Mesenchymal stem cell (in vitro differentiated cells and primary cell): ENCODE results near the gene FRZB.

Experiments
- DNase-seq: peaks from one replicate; pipeline ENCODE4 v3.0.0-alpha.2; 2013
- H2AFZ ChIP-seq: one replicate; pipeline ENCODE4 v1.6.1; 2013; ENCODE audit warnings: low read depth, mild to moderate bottlenecking, control low read depth, inconsistent platforms, low read length, moderate library complexity
- H2AK5ac ChIP-seq: 2 replicates; pipeline ENCODE4 v1.6.1; 2013; ENCODE audit warnings: low read length, moderate library complexity, mild to moderate bottlenecking, inconsistent platforms; ENCODE audit not compliant: severe bottlenecking
- H2BK120ac ChIP-seq: one replicate; pipeline ENCODE4 v1.6.1; 2013; ENCODE audit warnings: low read depth, mild to moderate bottlenecking, inconsistent platforms, low read length, moderate library complexity
- H2BK12ac ChIP-seq, 2 experiments: one replicate each; pipeline ENCODE4 v1.6.1; 2013; ENCODE audit warnings: inconsistent platforms in 2 of 2, low read length in 2 of 2, mild to moderate bottlenecking in 2 of 2, moderate library complexity in 2 of 2, control low read depth in 1 of 2
- H2BK15ac ChIP-seq: one replicate; pipeline ENCODE4 v1.6.1; 2013; ENCODE audit warnings: mild to moderate bottlenecking, low read depth, inconsistent platforms; ENCODE audit not compliant: poor library complexity, severe bottlenecking
- H2BK5ac ChIP-seq: 2 replicates; pipeline ENCODE4 v1.6.1; 2013; ENCODE audit warnings: low read depth, mild to moderate bottlenecking, low read length, control low read depth, inconsistent platforms; ENCODE audit not compliant: poor library complexity, severe bottlenecking
- H3K14ac ChIP-seq, 2 experiments: one replicate each; pipeline ENCODE4 v1.6.1; 2013; ENCODE audit warnings: inconsistent platforms in 2 of 2, low read length in 2 of 2, control low read depth in 1 of 2, mild to moderate bottlenecking in 1 of 2, moderate library complexity in 1 of 2
- H3K18ac ChIP-seq, 2 experiments: one replicate each; pipeline ENCODE4 v1.6.1; 2013; ENCODE audit warnings: inconsistent platforms in 2 of 2, low read length in 2 of 2, control low read depth in 1 of 2, low read depth in 1 of 2, mild to moderate bottlenecking in 1 of 2
- H3K23ac ChIP-seq, 2 experiments: one replicate each; pipeline ENCODE4 v1.6.1; 2013; ENCODE audit warnings: inconsistent platforms in 2 of 2, low read length in 2 of 2, mild to moderate bottlenecking in 2 of 2, moderate library complexity in 2 of 2, control low read depth in 1 of 2
- H3K27ac ChIP-seq: 2 replicates; pipeline ENCODE4 v1.5.1; 2013; ENCODE audit warnings: mild to moderate bottlenecking, moderate library complexity, low read length, control low read depth, inconsistent platforms; ENCODE audit not compliant: poor library complexity, severe bottlenecking
- H3K27me3 ChIP-seq, 2 experiments: 2 replicates each; pipeline versions ENCODE4 v1.6.1 to v1.7.0; 2013; ENCODE audit warnings: low read length in 2 of 2, mild to moderate bottlenecking in 2 of 2, moderate library complexity in 2 of 2, control low read depth in 1 of 2, inconsistent platforms in 1 of 2; ENCODE audit not compliant: control insufficient read depth in 1 of 2, insufficient read depth in 1 of 2
- H3K36me3 ChIP-seq, 2 experiments: 2 replicates each; pipeline versions ENCODE4 v1.6.1 to v1.7.0; 2013; ENCODE audit warnings: low read length in 2 of 2, control low read depth in 1 of 2, inconsistent platforms in 1 of 2, low read depth in 1 of 2, mild to moderate bottlenecking in 1 of 2; ENCODE audit not compliant: insufficient read depth in 2 of 2, control insufficient read depth in 1 of 2
- H3K4ac ChIP-seq, 2 experiments: one replicate each; pipeline ENCODE4 v1.6.1; 2013; ENCODE audit warnings: inconsistent platforms in 2 of 2, low read length in 2 of 2, mild to moderate bottlenecking in 2 of 2, moderate library complexity in 2 of 2, control low read depth in 1 of 2, low read depth in 1 of 2
- H3K4me1 ChIP-seq: 2 replicates; pipeline ENCODE4 v1.6.1; 2013; ENCODE audit warnings: low read depth, low read length, control low read depth; ENCODE audit not compliant: control insufficient read depth, insufficient read depth
- H3K4me2 ChIP-seq: 2 replicates; pipeline ENCODE4 v1.6.1; 2013; ENCODE audit warnings: low read length, mild to moderate bottlenecking, inconsistent platforms; ENCODE audit not compliant: poor library complexity, severe bottlenecking
- H3K4me3 ChIP-seq, 2 experiments: 2 replicates each; pipeline versions ENCODE4 v1.5.1 to v1.7.0; 2013; ENCODE audit warnings: low read length in 2 of 2, mild to moderate bottlenecking in 2 of 2, control low read depth in 1 of 2, low read depth in 1 of 2; ENCODE audit not compliant: insufficient read depth in 1 of 2
- H3K79me1 ChIP-seq: replicated peaks from 2 replicates; pipeline ENCODE4 v1.6.1; 2013; ENCODE audit warnings: mild to moderate bottlenecking, control low read depth, low read length, inconsistent platforms; ENCODE audit not compliant: poor library complexity, severe bottlenecking
- H3K9ac ChIP-seq: 2 replicates; pipeline ENCODE4 v1.7.0; 2013; ENCODE audit warnings: mild to moderate bottlenecking, low read length, moderate library complexity
- H3K9me3 ChIP-seq: 2 replicates; pipeline ENCODE4 v1.7.0; 2013; ENCODE audit warnings: mild to moderate bottlenecking, low read length; ENCODE audit not compliant: control insufficient read depth
- H4K8ac ChIP-seq: one replicate; pipeline ENCODE4 v1.6.1; 2013; ENCODE audit warnings: inconsistent platforms, mild to moderate bottlenecking, low read length, moderate library complexity
- H4K91ac ChIP-seq: one replicate; pipeline ENCODE4 v1.6.1; 2013; ENCODE audit warnings: mild to moderate bottlenecking, low read length, inconsistent platforms
- WGBS: methylation state at CpG from one replicate; pipeline ENCODE4 v1.1.7; 2013; ENCODE audit warnings: mixed read lengths; 5-methylcytosine and 5-hydroxymethylcytosine counted together

The FRZB gene

GRCh38 chr2:182913064-182913463 is 46.6 kb upstream of the FRZB start:
- no peak overlapping the region for H3K27ac ChIP-seq

DNA sequence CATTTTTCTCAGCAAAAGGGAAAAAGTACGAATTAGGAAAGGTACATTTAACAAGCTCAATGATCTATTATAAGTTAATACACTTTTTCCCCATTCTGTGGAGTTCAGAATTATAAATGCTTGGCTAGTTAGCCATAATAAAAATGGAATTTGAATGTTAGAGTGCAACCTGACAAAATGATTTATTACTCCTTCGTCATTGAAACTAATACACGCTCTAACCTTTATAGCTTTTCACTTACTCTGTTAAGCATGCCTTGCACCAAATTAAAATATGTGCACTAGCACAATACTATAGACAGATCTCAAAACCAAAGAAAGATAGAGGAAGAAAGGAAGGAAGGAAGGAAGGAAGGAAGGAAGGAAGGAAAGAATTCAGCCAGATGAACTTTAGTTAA is 46.1 kb upstream of the FRZB start:
- no peak overlapping the region for H3K23ac ChIP-seq
- H2BK120ac ChIP-seq: no peak overlapping the region
- H3K4ac ChIP-seq: no peak overlapping the region
- no peak overlapping the region for H3K4me2 ChIP-seq
- H3K18ac ChIP-seq: no peak overlapping the region
- no peak overlapping the region for H2AK5ac ChIP-seq
- peaks cover 9% of the 10 kb centered on the region for H3K79me1 ChIP-seq
- no peak overlapping the region for H2BK15ac ChIP-seq
- no peak overlapping the region for H2BK5ac ChIP-seq
- peaks cover 2 to 82% of the 10 kb centered on the region in 2 experiments for H3K36me3 ChIP-seq
- peaks cover 6% of the 10 kb centered on the region for H3K4me1 ChIP-seq
- H3K9me3 ChIP-seq: no peaks in the 10 kb centered on the region
- H3K4me3 ChIP-seq: no peak overlapping the region
- no peak overlapping the region for H2AFZ ChIP-seq
- H4K8ac ChIP-seq: no peak overlapping the region
- H3K27me3 ChIP-seq: no peaks in the 10 kb centered on the region
- no peak for DNase-seq
- no peak overlapping the region for H3K27ac ChIP-seq
- H4K91ac ChIP-seq: no peak overlapping the region
- no peak overlapping the region for H3K9ac ChIP-seq
- WGBS: no CpG with 5 or more reads among the region's 3 CpGs
- H2BK12ac ChIP-seq: no peak overlapping the region
- H3K14ac ChIP-seq: no peak overlapping the region

More at GRCh38 chr2:182913064-182913463, 46.6 kb upstream of the FRZB start:
- WGBS: 100% methylated on average over 1 of the region's 1 CpG
- Histone ChIP-seq H2AK5ac (no peak overlapping the region), H3K36me3 (peaks cover 2 to 87% of the 10 kb centered on the region in 2 experiments), H3K9ac (no peak overlapping the region), H3K4ac (no peak overlapping the region), H2BK15ac (no peak overlapping the region), H3K23ac (no peak overlapping the region), H3K4me1 (peaks cover 6% of the 10 kb centered on the region), H3K4me3 (no peak overlapping the region), H3K14ac (no peak overlapping the region), H3K4me2 (no peak overlapping the region), H3K18ac (no peak overlapping the region), H2AFZ (no peak overlapping the region), H2BK120ac (no peak overlapping the region), H3K79me1 (peaks cover 9% of the 10 kb centered on the region), H3K27me3 (no peaks in the 10 kb centered on the region), H2BK12ac (no peak overlapping the region), H2BK5ac (no peak overlapping the region), H3K9me3 (no peaks in the 10 kb centered on the region), H4K8ac (no peak overlapping the region), H4K91ac (no peak overlapping the region)
- DNase-seq: no peak

DNA sequence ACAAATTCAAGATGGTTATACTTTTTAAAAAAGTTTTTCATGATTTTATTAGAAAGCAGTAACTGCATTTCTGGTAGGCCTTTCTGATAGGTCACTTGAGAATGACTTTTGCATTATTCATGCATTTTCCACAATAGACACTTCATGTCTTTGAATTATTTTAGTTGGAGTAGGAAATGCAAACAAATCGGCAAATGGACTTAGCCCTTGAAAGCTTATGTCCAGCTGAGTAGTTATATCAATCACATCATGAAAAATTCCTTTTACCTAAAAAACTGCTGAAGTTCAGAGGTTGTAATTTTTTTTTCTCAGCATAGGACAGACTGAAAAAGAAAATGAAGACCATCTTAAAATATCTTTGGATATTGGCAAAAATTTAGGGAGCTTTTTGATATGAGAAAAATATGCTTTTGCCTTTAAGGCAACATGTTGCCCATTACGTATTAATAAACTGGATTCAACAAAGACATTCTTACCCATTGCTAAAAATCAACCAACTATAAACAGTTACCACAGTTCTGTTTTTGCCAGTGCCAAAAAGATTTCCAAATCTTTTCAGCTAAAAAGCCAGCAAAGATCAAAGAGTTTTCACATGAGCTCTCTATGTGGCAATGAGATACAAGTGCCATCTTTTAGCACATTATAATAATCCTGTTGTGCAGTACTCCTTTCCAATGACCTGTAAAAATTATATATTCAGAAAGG is 45.5 kb upstream of the FRZB start:
- DNase-seq: no peak
- no peak overlapping the region for H4K8ac ChIP-seq
- H2BK5ac ChIP-seq: no peak overlapping the region
- H2BK15ac ChIP-seq: no peak overlapping the region
- no peak overlapping the region for H3K14ac ChIP-seq
- H4K91ac ChIP-seq: no peak overlapping the region
- 95% methylated on average over 1 of the region's 2 CpGs for WGBS
- no peak overlapping the region for H3K9ac ChIP-seq
- no peak overlapping the region for H3K4ac ChIP-seq
- no peak overlapping the region for H2AK5ac ChIP-seq
- H2BK12ac ChIP-seq: no peak overlapping the region
- no peak overlapping the region for H3K18ac ChIP-seq
- peaks cover 2 to 76% of the 10 kb centered on the region in 2 experiments for H3K36me3 ChIP-seq
- H3K4me1 ChIP-seq: peaks cover 7% of the 10 kb centered on the region
- no peak overlapping the region for H2BK120ac ChIP-seq
- H3K4me2 ChIP-seq: no peak overlapping the region
- no peak overlapping the region for H2AFZ ChIP-seq
- H3K4me3 ChIP-seq: no peak overlapping the region
- no peak overlapping the region for H3K23ac ChIP-seq
- no peaks in the 10 kb centered on the region for H3K9me3 ChIP-seq
- H3K27me3 ChIP-seq: no peaks in the 10 kb centered on the region
- H3K27ac ChIP-seq: no peak overlapping the region
- H3K79me1 ChIP-seq: peaks cover 9% of the 10 kb centered on the region

GRCh38 chr2:182910965-182911364 is 44.5 kb upstream of the FRZB start:
- Histone ChIP-seq H2BK120ac (no peak overlapping the region), H3K9ac (no peak overlapping the region), H3K79me1 (peaks cover 9% of the 10 kb centered on the region), H2BK12ac (no peak overlapping the region), H2AK5ac (no peak overlapping the region), H2BK5ac (no peak overlapping the region), H3K4me3 (no peak overlapping the region), H3K27ac (no peak overlapping the region), H3K4me2 (no peak overlapping the region), H3K4ac (no peak overlapping the region), H3K27me3 (no peaks in the 10 kb centered on the region), H3K9me3 (no peaks in the 10 kb centered on the region), H3K4me1 (peaks cover 7% of the 10 kb centered on the region), H2AFZ (no peak overlapping the region), H3K23ac (no peak overlapping the region), H3K14ac (no peak overlapping the region), H3K36me3 (peaks cover 2 to 69% of the 10 kb centered on the region in 2 experiments), H2BK15ac (no peak overlapping the region), H3K18ac (no peak overlapping the region), H4K91ac (no peak overlapping the region), H4K8ac (no peak overlapping the region)
- 100% methylated on average over 1 of the region's 1 CpG for WGBS
- DNase-seq: no peak
